GM19463 (cell line): ENCODE results near the gene CAMK1D.
"Not testable (repeated sequence)": the region's sequence is repeated elsewhere in the genome, so short reads cannot be mapped to it uniquely, and the experiment has no call there.

Experiments used
- ATAC-seq: cut with Tn5 transposase; IDR thresholded peaks from one replicate; pipeline ENCODE4 v1.9.1; 2021; ENCODE audit warnings: mild to moderate bottlenecking, moderate library complexity; ENCODE audit not compliant: unreplicated experiment

Gene CAMK1D

DNA sequence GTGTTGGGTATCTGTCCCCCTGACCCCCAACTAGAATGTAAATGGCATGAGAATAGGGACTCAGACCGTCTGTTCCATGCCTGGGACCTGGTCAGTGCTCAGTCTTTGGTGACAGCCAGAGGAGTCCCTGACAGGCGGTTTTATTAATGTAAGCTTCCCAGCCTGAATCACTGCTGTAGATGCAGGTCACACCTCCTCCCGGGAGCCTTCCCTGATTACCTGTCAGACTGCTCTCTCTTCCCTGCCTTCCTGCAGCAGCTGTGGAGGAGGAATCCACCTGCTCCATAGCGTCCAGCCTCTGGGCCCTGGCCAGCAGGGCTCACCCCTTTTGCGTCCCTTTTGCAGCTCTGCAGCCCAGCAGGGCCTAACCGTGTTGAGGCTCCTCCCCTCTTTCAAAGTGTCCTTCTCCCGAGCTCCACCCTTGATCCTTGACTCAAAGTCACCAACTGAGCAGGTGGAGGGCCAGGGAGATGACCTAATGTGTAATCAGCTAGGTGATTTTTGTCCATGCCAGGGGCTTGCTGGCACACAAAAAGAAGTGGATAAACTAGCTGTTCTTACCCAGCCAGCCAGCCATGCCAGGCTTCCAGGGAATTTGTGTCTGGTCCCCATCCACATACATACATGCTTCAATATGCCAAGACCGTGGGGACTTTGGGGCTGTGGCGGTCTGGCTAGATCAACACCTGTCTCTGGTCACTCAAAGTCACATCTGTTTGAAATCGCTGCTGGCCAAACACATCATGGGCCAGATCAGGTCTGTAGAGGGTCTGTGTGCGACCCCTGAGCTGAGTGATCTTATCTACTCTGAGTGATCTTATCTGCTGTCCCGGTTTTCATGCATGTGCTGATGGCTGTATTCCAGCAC lies 457.1 kb downstream of the CAMK1D start:
- no peak for ATAC-seq

DNA sequence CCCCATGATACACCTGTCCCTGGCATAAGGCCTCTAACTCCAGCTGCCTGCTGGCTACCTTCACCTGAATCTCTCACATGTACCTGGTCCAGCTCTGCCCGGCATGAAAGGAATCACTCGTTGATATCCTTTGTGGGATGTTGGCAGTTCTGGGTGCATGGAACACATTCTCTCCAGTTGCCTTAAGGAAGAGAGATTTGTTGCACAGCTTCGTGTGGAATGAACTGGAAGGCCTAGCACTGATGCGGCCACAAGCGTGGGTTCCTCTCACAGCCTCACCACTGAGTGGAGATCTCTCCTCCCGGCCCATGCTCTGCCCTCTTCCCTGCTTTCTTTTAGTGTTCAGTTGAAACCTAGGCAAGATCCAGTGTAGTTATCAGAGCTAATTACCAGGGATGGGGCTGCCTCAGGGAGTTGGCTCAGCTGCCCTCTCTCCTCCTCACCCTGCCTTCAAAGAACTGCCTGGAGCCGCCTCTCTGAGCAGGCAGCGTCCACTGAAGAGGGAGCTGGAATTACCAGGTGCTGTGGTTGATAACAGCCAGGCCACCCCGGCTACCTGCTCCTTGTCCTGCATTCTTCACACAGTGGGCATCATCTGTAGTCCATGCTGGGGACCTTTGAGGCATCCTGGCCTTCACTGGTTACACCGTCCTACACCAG lies 457.9 kb downstream of the CAMK1D start:
- ATAC-seq = no peak

DNA sequence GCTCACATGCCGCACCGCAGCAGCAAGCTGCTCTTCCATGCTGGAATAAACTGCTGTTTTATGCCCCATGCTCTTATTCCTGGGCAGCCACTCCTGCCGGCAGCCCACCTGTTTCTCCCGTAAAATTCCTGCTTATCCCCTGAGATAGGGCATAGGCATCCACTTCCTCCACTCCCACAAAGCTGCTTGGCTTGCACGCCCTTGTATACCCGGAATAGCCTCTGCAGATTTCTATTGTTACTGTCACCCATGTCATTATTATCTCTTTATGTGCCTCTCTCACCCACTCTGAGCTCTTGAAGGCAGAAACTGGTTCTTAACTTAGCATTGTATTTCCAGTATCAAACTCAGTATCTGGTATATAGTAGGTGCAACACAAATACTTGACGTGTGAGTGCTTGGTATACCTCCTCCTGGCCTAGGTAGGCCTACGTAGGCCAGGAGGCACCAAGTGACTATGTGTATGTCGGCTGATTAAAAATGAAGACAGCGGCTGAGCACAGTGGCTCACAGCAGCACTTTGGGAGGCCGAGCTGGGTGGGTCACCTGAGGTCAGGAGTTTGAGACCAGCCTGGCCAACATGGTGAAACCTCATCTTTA lies 458.8 kb downstream of the CAMK1D start:
- no peak for ATAC-seq

DNA sequence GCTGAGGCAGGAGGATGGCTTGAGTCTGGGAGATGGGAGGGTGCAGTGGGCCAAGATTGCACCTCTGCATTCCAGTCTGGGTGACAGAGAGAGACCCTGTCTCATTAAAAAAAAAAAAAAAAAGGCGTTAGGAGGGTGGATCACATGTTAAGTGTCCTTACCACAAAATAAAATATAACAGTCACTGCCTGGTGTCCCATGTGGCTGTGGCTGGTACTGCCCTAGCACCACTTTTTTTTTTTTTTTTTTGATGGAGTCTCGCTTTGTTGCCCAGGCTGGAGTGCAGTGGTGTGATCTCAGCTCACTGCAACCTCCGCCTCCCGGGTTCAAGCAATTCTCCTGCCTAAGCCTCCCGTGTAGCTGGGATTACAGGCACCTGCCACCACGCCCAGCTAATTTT lies 460.7 kb downstream of the CAMK1D start:
- ATAC-seq = not testable (repeated sequence)

DNA sequence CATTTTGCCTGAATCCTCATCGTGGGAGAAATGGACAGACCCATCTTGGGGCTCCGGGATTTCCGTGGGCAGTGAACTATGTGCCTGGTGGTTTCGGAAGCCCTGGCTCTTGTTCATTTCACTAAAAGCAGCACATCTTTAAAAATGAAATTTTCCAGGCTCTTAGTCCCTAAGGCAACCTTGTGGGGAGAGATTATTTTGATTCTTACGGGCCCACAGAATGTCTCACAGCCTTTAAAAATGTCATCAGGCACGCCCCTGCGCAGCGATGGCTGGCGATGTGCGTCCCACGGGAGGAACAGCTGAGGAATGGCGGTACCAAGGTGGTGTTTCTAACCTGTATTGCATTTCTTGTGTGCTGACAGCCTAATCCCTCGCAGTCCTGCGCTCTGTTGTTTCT lies 462.5 kb downstream of the CAMK1D start:
- no peak for ATAC-seq

DNA sequence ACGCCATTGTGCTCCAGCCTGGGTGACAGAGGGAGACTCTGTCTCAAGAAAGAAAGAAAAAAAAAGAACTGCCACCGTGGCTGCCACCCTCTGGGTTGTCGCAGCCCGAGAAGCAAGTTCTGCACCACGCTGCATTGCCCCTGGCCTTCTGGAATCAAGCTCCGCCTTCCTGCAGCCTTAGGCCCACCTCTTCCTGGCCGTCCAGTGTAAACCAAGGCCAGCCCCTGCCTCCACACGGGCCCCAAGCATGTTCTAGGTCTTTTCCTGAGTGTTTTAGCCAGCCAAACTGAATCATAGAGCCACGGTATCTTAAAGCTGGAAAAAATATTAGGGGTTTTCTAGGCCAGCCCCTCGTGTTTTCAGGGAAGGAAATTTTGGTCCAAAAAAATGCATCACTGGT lies 463.2 kb downstream of the CAMK1D start:
- no peak for ATAC-seq

DNA sequence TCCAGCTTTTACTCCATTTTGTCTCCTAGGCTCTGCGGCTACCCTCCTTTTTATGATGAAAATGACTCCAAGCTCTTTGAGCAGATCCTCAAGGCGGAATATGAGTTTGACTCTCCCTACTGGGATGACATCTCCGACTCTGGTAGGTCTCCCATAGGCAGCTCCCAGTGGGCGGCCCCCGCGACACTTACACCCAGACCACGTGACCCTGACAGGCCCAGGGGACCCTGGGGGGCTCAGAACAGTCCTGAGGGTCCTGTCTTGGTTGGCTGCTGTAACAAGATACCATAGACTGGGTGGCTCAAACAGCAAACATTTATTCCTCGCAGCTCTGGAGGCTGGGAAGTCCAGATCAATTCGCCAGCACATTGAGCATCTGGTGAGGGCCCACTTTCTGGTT lies 464.8 kb downstream of the CAMK1D start:
- no peak for ATAC-seq

DNA sequence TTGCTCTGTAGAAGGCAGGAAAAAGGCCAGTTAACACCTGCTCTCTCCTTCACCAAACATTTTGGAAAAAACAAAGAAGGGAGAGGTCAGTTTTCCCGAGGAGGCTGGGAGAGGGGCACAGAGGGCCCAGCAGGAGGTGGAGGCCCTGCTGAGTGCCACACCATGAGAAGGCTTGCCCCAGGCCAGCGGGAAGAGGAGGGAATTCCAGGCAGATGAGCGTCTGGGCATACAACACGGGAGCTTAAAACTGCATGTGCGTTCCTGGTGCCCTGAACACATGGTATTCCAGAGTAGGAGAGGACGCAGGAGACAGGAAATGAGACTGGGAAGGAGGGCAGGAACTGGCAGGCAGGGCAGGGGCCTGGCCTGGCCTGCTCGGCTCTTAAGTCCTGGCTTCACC lies 469.7 kb downstream of the CAMK1D start:
- ATAC-seq = no peak

DNA sequence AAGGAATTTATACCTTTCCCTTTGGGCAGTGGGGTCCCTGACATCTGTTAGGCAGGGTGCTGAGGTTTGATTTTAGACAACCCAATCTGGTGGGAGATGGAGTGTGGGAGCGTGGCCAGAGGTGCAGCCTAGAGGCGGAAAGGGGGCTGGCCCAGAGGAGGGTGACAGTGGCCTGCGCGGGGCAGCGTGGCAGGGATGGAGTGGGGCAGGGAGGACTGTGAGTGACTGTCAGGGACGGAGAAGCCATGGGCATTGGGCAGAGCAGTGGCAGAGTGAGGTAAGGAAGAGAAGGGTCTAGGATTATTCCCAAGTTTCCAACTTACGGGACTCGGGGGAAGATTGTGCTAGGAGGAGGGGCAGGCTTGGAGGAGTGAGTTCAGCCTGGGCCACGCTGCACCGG lies 470.3 kb downstream of the CAMK1D start:
- ATAC-seq = no peak

DNA sequence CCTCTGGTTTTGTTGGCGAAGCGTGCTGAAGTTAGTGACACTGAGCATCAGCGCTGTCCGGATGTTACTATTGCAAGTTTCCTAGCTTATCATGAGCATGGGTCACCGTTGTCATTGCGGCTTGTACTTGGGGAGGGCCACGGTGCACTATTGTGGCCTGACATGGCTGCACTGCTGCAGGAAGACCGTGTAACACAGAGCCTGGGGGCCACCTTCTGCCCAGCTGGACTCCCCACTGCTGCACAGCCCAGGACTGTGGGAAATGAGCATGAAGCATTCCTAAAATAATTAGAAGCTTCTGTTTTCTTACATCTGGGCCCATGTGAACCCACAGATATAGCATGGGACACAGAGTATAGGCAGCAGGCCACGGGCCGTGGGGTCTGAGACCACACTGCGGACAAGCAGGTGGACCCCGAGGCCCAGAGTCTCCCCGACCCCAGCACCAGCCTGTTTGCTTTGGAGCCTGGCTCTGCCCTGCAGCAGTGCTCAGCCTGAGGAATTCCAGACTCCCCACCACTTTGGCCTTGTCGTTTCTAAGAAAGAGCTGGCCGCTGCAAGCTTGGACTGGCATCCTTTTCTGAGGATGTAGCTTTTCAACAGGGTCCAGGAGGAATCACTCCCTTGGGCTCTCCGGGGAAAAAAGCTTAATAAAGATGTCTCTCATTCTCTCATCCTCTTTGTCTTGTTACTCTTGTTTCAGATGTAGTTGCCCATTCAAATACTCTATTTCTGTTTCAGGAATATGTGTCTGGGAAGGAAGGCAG lies 473.0 kb downstream of the CAMK1D start:
- no peak for ATAC-seq

DNA sequence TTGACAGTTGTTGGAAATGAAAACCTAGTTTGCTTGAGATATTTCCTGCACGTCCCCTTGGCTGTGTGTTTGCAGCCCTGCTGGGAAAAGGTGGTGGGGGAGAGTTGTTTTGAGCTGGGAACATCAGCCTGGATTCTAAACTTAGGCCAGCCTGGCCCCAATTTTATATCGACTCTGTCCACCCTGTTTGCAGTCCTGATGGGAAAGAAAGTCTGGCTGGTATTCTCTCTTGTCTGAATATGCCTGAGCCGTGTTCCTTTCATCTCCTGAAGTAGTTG lies 473.5 kb downstream of the CAMK1D start:
- no peak for ATAC-seq

DNA sequence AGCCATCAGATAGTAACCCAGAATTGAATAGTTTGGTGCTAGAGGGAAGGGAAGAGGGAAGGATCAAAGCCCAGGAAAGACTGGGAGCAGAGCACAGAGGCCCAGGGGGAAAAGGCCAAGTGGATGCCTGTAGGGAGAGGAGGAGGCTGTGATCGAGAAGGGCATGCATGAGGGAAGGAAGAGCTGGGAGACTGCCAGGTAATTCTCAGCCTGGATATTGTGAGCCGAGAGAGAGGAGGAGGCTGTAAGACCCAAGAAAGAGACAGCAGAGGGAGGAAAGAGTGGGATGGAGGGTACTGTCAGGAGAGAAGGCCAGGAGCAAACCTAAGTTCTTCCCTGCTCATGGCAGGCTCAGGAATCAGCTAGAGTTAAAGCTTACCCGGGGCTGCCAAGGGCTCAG lies 474.0 kb downstream of the CAMK1D start:
- ATAC-seq = no peak

DNA sequence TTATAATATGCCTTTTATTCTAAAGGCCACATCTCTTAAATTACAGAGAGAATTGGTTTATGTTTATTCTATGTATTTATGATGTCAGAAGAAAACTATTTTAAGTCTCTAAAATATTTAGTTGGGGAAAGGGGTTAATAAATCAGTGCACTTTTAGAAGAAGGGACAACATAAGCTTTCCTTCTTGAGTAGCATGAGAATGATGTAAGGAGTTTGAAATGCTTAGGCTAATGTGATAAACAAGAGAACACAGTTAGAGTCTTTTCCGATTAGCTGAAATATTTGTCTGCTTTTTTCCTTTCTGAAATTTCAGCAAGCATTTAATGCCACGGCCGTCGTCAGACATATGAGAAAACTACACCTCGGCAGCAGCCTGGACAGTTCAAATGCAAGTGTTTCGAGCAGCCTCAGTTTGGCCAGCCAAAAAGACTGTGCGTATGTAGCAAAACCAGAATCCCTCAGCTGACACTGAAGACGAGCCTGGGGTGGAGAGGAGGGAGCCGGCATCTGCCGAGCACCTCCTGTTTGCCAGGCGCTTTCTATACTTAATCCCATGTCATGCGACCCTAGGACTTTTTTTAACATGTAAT lies 476.0 kb downstream of the CAMK1D start:
- no peak for ATAC-seq

DNA sequence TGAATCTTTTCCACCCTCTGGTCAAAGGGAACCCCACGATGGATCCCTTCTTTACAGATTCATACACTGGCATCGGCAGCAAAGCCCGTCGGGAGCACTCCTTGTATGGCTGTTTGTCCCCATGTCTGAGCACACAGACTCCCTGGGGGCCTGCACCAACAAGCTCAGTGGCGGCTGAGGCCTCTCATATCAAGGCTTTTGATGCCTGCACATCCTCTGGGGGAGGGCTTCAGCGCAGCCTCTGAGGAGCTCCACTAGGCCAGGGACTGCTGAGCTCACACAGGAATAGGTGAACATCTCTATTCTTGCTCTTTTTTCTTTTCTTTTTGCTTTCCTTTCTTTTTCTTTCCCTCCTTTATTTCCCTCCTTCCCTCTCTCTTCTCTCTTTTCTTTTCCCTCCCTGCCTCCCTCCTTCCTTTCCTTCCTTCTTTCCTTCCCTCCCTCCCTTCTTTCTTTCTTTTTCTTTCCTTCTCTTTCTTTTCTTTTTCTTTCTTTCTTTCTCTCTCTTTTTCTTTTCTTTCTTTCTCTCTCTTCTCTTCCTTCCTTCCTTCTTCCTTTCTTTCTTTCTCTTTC lies 477.5 kb downstream of the CAMK1D start:
- no peak for ATAC-seq

DNA sequence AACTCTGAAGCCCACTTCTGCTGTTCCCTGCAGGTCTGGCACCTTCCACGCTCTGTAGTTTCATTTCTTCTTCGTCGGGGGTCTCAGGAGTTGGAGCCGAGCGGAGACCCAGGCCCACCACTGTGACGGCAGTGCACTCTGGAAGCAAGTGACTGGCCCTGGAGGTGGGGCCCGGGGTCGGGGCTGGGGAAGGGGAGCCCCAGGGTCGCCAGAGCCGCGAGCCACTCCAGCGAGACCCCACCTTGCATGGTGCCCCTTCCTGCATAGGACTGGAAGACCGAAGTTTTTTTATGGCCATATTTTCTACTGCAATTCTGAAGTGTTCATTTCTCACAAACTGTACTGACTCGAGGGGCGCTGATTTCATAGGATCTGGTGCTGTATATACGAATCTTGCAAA lies 479.4 kb downstream of the CAMK1D start:
- no peak for ATAC-seq

DNA sequence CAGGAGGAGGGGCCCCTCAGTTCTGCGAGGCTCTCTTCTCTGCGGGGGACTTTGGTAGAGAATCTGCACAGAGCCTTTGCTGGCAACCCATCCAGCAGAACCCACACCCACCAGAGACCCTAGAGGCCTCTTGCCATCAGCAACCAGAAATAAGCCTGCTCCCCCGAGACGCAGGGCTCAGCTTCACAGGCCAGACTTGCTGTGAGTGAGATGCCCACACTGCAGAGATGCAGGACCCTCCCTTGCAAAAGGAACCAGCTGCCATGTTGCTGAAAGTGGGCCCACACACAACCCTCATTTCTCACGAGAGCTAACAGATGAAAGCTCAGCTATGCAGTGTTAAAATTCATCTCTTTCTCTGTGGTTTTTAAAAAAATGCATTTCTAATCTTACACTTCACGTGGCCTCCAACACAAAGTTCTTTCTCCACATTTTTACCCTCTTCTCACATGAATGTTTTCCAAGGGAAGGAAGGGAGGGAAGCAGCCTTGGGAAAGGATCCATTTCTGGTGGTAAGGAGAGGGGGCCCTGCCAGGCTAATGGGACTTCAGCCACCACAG lies 480.6 kb downstream of the CAMK1D start:
- ATAC-seq = no peak

DNA sequence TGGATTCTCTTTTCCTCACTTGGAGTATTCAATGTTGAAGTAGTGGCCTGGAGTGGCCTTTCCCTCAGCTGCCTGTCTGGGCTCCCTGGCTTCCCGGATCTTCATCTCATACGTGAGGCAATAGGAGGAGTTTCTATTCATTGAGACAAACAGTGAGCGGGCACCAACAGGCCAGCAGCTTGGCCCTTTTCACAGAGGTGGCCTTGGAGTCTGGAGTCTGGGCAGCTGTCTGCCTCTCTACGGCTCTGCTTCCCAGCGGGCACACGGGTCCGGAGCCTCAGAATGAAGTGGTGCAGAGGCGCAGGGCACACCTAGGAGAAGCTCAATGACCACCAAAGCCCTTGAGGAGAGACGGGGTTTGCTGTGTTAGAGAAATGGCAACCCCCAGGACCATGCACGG lies 482.7 kb downstream of the CAMK1D start:
- no peak for ATAC-seq

DNA sequence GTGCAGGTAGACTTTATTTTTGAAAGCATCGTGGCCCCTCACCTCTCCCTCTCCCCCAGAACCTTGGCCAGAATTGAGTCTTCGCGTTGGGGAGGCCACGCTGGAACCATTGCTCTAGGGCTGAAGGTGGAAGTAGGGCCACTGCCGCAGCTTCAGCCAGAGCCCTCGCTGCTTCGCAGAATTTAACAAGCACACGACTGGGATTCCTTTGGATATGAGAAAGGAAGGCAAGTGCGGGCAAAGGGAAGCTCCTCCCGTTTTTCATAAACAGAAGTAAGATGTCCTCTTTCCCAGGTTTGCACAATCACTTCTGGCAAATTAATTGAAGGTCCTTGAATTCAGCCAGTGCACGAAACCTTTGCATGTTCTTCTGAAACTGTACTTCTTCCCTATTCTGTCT lies 484.1 kb downstream of the CAMK1D start:
- no peak for ATAC-seq

DNA sequence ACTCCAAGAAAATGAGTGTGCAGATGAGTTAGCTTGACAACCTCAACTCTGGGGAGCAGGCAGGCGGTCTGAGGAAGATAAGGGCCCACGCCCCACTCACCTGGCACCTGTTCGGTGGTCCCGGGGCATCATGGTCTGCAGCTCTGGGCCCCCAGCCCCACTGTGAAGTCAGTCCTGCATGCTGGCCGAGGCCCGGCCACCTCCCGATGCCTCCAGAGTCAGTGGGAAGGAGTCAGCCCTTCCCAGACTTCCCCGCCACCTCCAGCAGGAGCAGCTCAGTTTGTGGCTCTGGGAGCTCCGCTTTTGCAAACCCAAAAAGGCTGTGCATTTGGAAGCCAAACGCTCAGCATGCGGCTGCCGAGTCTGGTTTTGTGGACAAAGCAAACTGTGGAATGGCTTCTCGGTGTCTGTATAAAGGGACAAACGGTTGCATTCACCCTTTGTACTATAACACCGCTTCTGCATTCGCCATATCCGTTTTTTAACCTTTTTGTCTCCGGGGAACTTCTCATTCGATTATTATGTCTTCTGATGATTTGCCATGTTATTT lies 484.8 kb downstream of the CAMK1D start:
- ATAC-seq = no peak

DNA sequence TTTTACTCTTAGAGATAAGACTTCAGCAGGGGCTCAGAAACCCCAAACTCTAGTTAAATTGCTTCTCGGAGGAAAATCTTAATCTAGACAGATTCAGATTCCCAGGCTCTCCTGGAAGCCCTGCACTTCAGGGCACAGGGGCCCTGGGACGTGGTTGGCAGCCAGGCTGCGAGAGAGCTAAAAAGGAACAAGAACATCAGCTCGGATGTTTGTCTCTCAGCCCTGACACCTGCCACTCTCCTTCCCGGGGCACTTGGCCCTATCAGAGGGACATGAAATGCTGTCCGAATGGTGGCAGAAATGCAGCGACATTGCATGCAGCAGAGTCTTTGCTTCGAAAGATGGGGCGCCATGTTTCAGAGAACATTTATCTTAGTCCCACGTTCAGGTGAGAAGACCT lies 485.4 kb downstream of the CAMK1D start:
- no peak for ATAC-seq
